ENCODE measurements around the gene ESAM. TPM values are rescaled to one million over a fixed set of nuclear protein-coding genes. Genes with fewer than 3 reads are reported as not detected.
"Not testable (repeated sequence)": the region's sequence is repeated elsewhere in the genome, so short reads cannot be mapped to it uniquely, and the experiment has no call there.

The ESAM gene
- total RNA-seq, 4 donors from 2014 or later, result 188 to 294 (median 243) TPM

GRCh38 chr11:124778281-124778680, 16.2 kb upstream of the ESAM start:
- Histone ChIP-seq H3K36me3 (no peaks in the 10 kb centered on the region), H3K4me1 (peaks cover 0 to 12% of the 10 kb centered on the region in 2 donors), H3K27ac (no peak overlapping the region), H3K9me3 (no peaks in the 10 kb centered on the region), H3K27me3 (no peaks in the 10 kb centered on the region), H3K4me3 (replicated peaks in 1 of 3) (no peak overlapping the region)
- WGBS, 2 donors, result 83 to 84% methylated on average over 2 of the region's 2 CpGs
- no peak for DNase-seq
- intact Hi-C loops (cut with DNase I), result no loop called here
- TF ChIP-seq CTCF (IDR thresholded peaks at IDR 0.05), result peak in 3 of 6 experiments; percentile 4 to 24 (median 21)
- TF ChIP-seq POLR2A (IDR thresholded peaks at IDR 0.05), result no peak

GRCh38 chr11:124776865-124777645, 15.0 kb upstream of the ESAM start:
- 87 to 94% methylated on average over 7 of the region's 7 CpGs for WGBS, 2 donors
- intact Hi-C loops (cut with DNase I), result no loop called here
- no peaks in the 10 kb centered on the region for H3K27me3 ChIP-seq
- H3K4me3 ChIP-seq (replicated peaks in 1 of 3), result no peak overlapping the region
- no peaks in the 10 kb centered on the region for H3K36me3 ChIP-seq
- no peak overlapping the region for H3K27ac ChIP-seq
- TF ChIP-seq POLR2A (IDR thresholded peaks at IDR 0.05) (no peak), CTCF (IDR thresholded peaks at IDR 0.05) (no peak)
- peaks cover 0 to 12% of the 10 kb centered on the region in 2 donors for H3K4me1 ChIP-seq
- no peaks in the 10 kb centered on the region for H3K9me3 ChIP-seq
- DNase-seq, result no peak

GRCh38 chr11:124770959-124771358, 8.9 kb upstream of the ESAM start:
- H3K36me3 ChIP-seq; H3K9me3 ChIP-seq; H3K4me3 ChIP-seq (replicated peaks in 1 of 3); H3K27ac ChIP-seq; H3K27me3 ChIP-seq; intact Hi-C loops (cut with DNase I); DNase-seq: not testable (repeated sequence)
- H3K4me1 ChIP-seq, result peaks cover 4 to 21% of the 10 kb centered on the region in 2 donors
- 97% methylated on average over 6 of the region's 6 CpGs for WGBS, 2 donors

DNA sequence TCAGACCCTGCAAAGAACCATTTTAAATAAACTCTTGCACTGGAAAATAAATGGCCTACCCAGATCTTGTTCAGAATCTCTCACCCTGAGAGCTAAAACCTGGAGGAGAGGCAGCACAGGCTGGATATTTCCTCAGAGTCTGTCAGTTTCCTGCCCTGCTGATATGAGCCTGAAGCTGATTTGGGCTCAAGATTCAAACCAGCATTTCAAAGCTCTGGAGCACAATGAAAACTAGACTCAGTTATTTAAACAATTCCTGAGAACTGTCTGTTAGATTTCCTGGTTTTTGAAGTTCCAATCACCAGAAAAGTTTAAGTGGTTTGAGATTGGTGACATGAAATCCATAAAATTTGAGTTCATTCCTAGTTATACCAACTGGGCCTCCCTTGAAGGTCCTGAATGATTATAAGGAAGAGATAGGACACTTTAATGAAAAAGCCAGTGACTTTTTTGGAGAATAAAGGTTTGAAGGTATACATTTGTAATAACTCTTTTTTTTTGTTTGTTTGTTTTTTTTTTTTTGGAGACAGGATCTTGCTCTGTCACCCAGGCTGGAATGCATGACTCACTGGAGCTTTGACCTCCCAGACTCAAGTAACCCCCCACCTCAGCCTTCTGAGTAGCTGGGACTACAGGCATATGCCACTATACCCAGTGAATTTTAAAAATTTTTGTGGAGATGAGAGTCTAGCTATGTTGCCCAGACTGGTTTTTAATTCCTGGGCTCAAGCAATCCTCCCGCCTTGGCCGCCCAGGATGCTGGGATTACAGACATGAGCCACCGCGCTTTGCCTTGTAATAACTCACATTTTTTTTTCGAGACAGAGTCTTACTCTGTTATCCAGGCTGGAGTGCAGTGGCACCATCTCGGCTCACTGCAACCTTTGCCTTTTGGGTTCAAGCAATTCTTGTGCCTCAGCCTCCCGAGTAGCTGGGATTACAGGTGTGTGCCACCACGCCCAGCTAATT, 8.0 kb upstream of the ESAM start:
- no peaks in the 10 kb centered on the region for H3K9me3 ChIP-seq
- TF ChIP-seq POLR2A (IDR thresholded peaks at IDR 0.05) (no peak), CTCF (IDR thresholded peaks at IDR 0.05) (no peak)
- WGBS, 2 donors, result 98% methylated on average over 8 of the region's 8 CpGs
- peaks cover under 1 to 29% of the 10 kb centered on the region in 2 donors for H3K4me1 ChIP-seq
- peak overlapping the region; percentile 29 to 55 (median 32) for H3K27ac ChIP-seq
- no peaks in the 10 kb centered on the region for H3K27me3 ChIP-seq
- H3K36me3 ChIP-seq, result peaks cover 0 to 3% of the 10 kb centered on the region in 2 donors
- no peak overlapping the region for H3K4me3 ChIP-seq (replicated peaks in 1 of 3)
- intact Hi-C loops (cut with DNase I), result no loop called here
- DNase-seq, result peak in 1 of 2 donors; percentile 19

- Histone ChIP-seq H3K27ac (peak overlapping the region in 2 of 3 donors; percentile 29 to 55), H3K27me3 (no peaks in the 10 kb centered on the region), H3K4me3 (replicated peaks in 1 of 3) (no peak overlapping the region), H3K36me3 (peaks cover 0 to 3% of the 10 kb centered on the region in 2 donors), H3K9me3 (no peaks in the 10 kb centered on the region), H3K4me1 (peaks cover 10 to 41% of the 10 kb centered on the region in 2 donors)
- DNase-seq, result no peak
- 89 to 93% methylated on average over 8 of the region's 8 CpGs for WGBS, 2 donors
- intact Hi-C loops (cut with DNase I), result no loop called here
- no peak for TF ChIP-seq CTCF (IDR thresholded peaks at IDR 0.05)
- no peak for TF ChIP-seq POLR2A (IDR thresholded peaks at IDR 0.05)
Measured at GRCh38 chr11:124768914-124769313, 6.8 kb upstream of the ESAM start.

All from thyroid gland (tissue), 4 donors.